H4 (cell line): ENCODE results near the gene WNT7B. TPM values are rescaled to one million over a fixed set of nuclear protein-coding genes. Genes with fewer than 3 reads are reported as not detected.

ENCODE experiments used
- DNase-seq: peaks from one replicate; pipeline ENCODE4 v3.0.0-alpha.2; 2015; ENCODE audit warnings: low spot score
- total RNA-seq: library from RNA; depleted of rRNA; stranded (reverse); fragments of >200 nt; shearing (Covaris generic); gene quantifications from 2 replicates; pipeline ENCODE4 v1.2.3, GENCODE V29; 2014; rRNA removed

WNT7B gene
- 0.66 and 1.9 TPM in 2 replicates for total RNA-seq

DNA sequence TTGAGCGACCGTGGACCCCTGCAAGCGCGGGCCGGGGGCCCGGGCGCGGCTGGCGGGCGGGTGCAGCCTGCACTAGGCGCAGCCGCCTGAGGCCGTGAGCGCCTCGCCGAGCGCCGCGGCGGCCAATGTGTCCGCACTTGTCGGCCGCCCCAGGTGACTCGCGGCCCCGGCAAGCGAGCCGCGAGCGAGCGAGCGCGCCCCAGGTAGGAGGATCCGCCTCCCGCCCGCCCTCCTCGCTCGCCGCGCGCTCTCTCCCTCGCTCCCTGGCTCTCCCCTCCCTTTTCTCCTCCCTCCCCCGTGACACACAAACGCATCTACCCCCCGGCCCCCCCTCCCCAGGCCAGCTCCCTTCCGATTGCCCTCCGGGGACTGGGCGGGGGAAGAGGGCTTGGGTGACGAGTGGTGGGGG, at the start of gene WNT7B:
TSS of gene WNT7B (minus strand) at position 160 of the 409 bp plus-strand sequence. CDS start 408 bp downstream, outside the sequence.
- no peak for DNase-seq

DNA sequence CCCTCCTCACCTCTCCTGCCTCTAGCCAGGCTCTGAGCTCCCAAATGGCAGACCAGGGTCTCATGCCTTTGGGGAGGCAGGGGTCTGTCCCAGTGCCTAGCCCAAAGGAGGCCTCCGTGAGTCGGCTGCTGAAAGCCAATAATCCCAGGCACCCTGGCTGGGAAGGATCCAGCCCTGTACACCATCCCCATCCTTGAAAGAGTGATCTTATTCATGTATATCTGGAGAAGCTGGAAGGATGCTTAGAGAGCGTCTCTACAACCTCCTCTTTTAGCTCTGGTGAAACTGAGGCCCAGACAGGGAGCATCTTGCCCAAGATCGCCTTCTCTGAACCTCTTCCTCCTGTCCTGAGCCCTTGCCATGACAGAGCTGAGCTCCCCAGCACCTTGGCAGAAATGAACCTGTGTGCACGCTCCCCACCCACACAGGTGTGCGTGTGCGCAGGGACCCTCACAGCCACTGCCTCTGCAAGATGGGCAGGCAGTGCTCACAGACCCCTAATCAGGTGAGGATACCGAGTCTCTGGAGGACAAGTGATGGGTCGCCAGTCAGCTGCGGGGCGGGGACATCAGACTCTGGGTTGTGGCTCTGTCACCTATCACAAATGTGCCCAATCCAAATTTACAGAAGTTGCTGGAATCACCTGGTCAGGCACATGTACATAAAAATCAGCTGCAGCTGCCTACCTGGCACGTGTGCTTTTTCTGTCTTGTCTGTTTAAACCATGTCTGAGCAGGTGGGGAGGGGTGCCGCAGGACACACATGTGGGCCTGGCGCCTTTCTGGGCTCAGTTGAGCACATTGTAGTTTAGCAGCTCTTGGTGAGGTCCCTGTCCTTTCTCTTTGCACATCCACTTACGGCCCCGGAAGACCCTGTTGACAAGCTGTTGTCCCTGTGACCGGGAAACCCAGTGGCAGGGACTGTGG, 49.3 kb upstream of the WNT7B start:
- no peak for DNase-seq

DNA sequence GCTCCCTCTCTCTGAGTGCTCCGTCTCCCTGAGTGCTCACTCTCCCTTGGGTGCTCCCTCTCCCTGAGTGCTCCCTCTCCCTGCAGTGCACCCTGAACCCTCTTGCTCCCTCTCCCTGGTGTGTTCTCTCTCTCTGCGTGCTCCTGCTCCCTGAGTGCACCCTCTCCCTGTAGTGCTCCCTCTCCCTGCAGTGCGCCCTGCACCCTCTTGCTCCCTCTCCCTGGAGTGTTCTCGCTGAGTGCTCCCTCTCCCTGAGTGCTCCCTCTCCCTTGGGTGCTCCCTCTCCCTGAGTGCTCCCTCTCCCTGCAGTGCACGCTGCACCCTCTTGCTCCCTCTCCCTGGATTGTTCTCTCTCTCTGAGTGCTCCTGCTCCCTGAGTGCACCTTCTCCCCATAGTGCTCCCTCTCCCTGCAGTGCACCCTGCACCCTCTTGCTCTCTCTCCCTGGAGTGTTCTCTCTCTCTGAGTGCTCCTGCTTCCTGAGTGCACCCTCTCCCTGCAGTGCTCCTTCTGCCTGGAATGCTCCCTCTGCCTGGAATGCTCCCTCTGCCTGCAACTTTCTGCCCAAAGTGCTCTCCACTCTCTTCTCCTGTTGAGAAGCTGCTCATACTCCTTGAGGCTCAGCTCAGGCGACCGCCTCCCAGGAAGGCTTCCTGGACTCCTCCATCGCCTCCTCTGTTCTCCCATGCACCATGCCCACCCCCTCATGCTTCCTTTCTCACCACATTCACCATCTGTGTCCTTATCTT, 48.4 kb upstream of the WNT7B start:
- DNase-seq, result no peak

DNA sequence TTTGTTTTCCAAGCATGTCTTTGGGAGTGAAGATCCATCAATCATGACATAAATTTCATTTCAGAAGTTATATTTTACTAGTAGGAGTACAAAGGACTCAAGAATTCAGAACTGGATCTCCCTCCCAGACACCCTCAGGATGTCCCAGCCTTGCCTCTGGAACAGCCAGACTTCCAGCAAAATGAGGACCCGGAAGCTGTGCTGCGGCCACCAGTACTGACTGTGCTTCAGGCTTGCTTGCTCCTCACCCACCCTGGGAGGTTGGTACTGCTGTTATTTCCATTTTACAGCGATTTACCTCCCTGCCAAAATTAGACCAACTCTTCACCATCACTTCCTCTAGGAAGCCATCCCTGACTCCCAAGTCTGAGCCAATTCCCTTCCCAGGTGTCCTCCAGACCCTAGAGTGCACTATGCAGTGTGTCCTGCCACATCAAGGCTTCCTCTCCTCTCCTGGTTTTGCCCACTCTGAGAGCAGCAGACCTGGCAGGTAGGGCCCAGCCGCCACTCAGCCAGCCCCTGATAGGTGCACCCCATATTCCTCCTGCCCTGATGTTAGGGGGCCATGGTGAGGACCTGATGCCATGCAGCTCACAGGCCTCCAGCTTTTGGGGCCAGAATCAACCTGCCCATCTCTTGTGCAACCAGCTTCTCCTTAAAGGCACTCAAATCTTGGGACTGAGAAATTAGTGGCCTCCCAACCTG, 47.3 kb upstream of the WNT7B start:
- DNase-seq, result no peak

DNA sequence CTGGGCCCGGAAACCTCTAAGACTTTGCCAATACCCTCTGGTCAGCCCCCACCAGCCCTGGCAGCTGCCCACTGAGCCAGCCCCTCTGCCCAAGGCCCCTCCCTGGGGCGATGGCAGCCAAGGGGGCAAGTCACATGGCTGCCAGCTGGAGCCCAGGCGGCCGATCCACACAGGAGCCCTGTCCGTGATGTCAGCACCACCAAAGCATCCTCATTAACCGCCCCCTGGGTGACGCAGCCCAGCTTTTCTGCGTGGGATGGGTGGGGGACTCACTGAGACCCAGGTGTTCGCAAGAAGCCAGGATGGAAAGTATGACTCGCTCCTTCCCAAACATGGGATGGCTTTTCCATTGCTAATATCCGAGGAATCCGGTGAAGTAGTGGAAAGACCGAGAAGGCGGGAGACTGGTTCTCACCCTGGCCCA, 46.6 kb upstream of the WNT7B start:
- peak; percentile 61 for DNase-seq

DNA sequence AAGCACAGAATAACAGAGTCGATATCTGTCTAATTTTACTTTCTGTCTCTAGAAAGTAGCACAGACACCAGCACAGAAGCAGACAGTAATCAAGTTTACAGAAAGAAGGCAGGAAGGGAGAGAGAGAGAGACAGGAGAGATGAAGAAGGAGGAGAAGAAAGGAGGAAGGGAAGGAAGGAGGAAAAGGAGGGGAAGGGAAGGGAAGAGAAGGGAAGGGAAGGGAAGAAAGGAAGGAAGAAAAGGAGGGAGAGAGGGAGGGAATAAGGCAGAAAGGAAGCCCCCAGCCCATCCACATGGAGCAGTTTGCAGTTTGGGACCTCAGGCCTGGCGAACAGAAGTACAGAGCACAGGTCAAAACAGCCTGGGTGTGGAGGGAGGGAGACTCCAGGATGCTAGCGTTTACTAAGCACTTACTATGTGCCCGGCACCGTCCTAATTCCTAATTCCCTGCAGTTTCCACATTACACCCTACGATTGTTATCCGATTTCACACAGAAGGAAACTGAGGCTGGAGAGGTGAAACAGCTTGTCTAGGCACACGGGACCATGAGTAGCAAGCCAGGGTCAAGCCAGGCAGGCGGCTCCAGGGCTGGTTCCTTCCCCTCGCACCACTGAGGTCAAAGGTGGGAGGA, 46.0 kb upstream of the WNT7B start:
- no peak for DNase-seq

DNA sequence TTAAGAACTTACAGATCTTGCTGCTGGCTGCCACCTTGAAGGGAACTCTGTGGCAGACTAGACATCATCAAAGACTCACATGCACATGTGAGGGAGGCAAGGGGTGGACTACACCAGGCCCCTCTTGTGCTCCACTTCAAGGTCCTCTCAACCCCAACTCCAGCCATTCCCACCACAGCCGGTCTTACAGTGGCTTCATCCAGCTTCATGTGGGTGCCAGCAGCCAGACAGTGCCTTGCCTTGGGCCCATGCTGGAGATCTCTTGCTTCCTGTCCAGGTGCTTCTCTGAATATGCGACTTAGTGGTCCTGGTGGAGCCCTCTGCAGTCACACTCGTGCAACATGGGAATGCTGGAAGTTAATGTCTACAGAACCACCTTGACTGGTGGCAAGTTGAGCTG, 44.6 kb upstream of the WNT7B start:
- no peak for DNase-seq

DNA sequence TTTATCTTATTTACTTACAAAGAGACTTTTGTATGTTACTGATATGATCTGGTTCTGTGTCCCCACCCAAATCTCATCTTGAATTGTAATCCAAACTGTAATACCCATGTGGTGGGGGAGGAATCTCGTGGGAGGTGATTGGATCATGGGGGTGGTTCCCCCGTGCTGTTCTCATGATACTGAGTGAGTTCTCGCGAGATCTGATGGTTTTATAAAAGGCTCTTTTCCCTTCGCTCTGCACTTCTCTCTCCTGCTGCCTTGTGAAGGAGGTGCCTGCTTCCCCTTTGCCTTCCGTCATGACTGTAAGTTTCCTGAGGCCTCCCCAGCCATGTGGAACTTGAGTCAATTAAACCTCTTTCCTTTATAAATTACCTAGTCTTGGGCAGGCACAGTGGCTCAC, 42.4 kb upstream of the WNT7B start:
- no peak for DNase-seq

DNA sequence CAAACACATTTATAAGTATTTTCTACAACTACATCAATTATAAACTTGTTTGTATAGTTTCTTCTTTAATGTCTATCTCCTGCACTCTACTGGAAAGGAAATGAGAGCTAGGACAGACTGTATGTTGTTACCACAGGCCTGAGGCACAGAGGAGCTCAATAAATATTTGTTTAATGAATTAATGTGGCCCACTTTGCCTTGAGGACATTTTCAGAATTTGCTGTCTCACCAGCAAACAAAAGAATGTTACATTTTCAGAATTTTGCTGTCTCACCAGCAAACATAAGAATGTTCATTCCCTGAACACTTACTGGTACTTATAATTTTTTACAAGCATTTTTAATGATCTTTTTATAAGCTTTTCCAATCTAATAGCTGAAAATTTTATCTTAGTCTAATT, 41.9 kb upstream of the WNT7B start:
- no peak for DNase-seq

DNA sequence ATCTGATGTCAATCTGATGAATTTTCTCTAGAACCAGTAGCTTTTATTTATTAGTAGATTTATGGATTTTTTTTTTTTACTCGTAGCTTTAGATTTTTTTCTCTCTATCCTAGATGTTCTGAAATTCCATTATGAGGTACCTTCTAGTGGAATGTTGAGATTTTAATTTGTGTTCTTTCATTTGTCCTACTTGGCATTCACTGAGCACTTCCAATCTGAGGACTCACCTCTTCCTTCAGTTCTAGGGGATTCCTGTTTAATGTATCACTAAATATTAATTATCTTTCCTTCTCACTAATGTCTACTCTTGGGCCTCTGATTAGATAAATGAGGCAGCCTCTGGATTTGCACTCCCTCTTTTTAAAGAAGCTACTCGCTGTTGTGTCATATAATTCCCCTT, 40.2 kb upstream of the WNT7B start:
- no peak for DNase-seq

DNA sequence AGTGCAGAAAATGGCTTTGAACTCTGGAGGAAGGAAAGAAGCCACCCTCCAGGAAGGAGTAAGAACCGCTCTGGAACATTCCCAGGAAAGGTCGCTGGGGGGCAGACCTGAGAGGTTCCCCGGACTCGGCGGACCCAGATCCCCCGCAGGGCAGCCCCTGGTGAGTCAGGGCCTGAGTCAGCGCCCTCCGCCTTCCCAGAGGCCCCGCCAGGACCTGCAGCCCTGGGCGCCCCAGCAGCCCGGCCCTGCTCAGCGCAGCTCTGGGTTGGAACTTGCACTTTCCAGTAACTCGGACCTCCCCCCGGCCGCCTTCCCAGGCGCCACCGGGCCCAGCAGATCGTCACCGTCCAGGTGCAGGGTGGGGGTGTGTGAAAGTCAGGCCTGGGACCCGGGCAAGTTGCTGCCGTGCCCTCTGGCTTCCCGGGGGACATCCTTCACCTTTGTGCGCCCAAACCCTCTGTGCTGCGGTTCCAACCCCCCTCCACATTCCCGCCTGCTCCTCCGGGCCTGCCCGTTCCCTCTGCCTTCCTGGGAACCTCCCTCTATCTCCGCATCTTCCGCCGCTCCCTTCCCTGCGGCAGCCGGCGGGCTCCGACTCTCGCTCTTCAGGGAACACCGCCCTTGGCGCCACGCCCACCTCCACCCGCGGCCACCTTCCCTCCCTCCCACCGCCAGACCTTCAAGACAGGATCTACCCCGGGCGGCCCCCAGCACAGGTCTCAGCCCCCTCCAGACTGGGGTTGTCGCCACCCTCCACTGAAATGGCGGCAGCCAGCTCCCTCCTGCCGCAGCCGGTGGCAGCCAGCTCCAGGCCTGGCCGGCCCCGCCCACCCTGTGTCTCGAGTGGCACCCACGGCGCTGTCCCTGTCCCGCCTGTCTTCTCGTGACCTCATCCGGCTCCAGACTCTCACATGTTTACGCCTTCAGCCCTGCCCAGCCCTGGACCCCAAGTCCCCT, 36.8 kb upstream of the WNT7B start:
- peak; percentile 93 for DNase-seq

DNA sequence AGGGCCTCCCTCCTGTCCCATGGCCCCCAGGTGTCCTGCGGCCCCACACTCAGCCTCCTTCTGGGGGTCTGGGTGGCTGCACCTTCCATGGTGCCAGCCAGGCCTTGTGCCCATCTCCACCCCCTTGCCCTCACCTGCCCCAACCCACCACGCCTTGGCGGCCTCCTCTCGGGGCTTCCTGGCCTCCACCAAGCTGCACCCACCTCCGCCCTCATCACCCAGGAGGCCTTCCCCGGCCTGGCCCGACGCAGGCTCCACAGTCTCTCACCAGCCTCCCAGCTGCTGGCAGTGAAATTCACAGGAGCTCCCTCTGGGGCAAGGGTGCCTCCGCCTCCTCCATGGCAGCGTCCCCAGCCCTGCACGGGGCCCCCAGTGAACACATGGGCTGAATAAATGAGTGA, 35.9 kb upstream of the WNT7B start:
- no peak for DNase-seq

DNA sequence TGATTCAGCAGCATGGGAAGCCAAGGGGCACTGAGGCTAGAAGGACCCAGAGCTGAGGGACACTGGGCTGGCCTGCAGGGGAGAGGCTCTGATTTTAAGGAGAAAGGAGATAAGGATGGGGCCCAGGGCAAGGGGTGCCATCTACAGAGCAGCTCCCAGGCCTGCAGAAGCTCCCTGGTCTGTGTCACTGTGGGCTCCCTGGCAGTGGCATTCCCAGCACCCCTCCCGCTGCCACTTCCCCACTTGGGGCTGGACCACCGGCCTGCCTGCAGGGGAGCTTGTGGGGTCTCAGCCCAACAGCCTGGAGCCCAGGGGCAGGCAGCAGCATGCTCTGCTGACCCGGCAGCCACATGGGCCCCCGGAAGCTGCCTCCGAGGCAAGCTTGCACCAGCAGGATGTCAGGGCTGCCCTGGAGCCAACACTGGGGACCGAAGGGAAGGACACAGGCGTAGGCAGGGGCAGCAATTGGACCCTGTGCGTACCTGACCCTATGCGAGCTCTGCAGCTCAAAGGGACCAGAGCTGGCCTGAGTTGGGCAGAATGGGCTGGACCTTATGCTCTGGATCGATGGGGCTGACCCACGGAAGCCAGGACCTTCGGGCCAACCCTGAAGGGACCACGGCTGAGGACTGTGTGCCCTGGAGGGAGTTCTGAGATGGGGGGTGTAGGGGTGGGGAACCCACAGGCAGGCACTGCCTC, 35.4 kb upstream of the WNT7B start:
- no peak for DNase-seq

DNA sequence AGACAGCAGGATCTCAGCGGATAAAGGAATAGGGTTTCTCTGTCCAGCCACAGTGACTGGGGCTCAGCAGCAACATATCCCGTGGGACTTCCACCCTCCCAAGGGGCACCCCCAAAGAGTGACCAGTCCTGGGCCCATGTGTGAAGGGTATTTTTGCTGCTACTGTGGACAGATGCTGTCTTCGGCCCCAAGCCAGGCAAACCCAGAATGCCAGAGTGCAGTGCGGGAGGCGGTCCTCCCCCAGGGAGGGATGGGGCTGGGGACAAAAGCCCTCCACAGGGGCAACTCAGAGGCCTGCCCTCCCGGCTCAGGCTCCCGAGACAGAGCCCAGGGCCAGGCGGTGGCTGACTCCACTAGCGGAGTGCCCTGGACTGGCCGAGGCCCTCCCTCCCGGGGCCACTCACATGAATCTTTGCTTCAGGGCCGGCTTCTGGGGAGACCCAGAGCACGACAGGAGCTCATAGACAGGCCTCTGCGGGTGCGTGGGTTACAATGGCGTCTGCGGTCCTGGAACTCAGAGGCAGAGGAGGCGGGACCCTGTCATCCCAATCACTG, 34.7 kb upstream of the WNT7B start:
- no peak for DNase-seq

DNA sequence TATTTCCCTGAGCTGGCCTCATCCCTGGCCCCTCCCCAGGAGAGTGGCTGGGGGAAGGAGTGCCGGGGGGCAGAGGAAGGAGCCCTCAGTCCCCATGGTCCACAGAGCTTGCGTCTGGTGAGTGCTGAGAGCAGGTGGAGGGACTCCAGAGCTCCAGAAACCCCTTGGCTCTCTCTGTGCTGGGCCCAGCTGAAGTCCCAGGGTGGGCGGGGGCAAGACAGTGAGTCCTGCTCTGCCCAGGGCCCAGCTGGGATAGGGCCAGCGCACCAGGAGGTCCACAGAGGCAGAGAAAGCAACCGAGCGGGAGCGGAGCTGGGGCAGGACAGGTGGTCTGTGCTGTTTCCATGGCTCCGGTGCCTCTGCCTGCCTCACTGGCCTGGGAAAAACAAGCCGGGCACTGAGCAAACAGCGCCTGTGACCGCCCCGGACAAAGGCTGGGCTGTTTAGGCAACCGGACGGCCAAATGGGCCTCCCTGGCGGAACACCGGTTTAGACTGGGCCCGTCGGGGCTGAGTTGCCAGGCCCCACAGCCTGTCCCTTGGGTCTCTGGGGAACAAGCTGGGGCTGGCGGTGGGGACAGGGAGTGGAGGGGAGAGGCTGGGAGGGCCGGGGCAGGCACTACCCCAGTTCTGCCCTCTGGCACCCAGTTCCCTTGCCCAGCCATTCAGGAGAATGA, 34.1 kb upstream of the WNT7B start:
- no peak for DNase-seq

DNA sequence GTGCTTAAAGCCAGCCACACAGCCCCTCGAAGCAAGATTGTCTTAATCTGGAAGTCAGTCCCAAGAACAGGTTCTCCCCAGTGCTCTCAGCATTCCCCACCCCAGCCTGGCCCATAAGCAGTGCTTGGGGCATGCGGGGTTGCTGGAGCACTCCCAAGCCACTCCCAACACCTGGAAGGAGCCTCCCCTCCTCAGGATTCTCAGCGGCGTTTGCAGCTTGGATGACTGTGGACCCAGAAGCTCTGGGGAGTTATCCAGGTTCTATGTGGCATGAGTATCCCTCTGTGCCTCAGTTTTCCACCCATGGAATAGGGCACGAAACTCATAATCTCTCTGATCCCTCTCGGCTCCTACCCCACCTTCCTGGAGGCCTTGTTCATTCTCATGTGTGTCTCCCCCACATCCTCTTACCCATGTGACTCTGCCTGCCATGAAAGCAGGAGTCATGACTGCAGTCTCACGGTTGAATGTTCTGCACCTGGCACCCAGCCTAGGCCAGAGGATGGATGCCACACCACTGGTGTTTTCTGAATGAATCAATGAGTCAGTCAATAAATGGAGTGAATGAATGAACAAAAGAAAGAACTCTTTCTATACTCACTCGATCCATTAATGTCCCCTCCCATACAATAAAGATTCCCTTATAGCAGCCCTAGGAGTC, 33.4 kb upstream of the WNT7B start:
- no peak for DNase-seq

DNA sequence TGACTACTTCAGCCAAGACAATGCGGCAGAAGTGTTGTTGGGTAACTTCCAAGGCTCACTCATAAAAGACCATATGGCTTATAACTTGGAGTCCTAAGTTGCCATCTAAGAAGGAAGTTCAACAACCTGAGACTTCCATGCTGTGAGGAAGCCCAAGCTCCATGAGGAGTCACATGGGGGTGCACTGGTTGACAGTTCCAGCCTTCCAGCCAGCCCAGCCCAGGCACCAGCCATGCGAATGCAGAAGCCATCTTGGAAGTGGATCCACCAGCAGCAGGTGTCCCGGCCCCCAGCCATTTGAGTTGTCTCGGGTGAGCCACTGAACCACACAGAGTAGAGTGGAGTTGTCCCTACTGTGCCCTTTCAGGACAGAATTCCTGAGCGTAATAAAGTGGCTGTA, 32.8 kb upstream of the WNT7B start:
- DNase-seq, result no peak

DNA sequence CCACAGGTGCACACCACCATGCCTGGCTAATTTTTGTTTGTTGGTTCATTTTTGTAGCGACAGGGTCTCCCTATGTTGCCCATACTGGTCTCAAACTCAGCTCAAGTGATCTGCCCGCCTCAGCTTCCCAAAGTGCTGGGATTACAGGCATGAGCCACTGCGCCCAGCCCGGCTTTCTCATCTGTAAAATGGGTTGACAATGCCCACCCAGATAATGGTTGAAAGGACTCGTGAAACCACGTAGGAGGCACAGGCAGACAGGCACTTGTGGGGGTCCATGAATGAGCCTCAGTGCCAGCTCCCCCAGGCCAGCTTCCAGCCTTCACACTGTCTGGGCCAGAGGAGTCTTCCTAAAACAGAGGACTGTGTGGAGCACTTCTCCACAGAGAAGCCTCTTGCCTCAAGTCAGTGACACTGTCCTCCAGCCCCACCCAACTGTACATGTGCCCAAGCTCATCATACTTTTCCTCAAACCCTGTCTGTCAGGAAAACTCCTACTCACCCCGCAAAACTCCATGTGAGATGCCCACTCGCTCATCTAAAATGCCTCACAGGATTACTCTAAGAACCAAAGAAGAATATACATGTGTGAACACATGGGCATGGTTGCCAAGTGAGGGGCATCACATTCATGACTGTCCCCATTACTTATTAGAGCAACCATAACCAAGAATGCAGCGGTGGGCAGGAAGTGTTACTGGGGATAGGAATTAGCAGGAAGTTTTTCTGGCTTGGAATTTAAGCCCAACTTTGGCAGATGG, 32.1 kb upstream of the WNT7B start:
- DNase-seq, result no peak
